HepG2 (cell line): ENCODE measurements around the gene MRFAP1. TPM values are rescaled to one million over a fixed set of nuclear protein-coding genes. Genes with fewer than 3 reads are reported as not detected.
A peak's percentile ranks its signal among the peaks of the same experiment; 100 is the strongest.

Experiments
- ATAC-seq: fragments of 200-7000 bp; cut with Tn5 transposase; 3 replicates; pipeline ENCODE4 v1.9.1; 2020; ENCODE audit warnings: mild to moderate bottlenecking, moderate library complexity
- BruUV-seq: library from RNA; stranded (reverse); fragments of 400-500 nt; replicated peaks from 2 replicates; lab custom pipeline; 2021; lab: Mats Ljungman, UMichigan
- CTCF ChIA-PET: fragments of 300-600 bp; formaldehyde crosslinking; extraction: SDS; loops from one replicate; lab custom pipeline; 2021; ENCODE audit warnings: low total read pairs, inconsistent platforms, low intra/inter-chr PET ratio; lab: Yijun Ruan, JAX
- POLR2A ChIA-PET: fragments of 350-600 bp; sonication (Branson Sonifier 250); formaldehyde crosslinking; loops from one replicate; lab custom pipeline; 2020; ENCODE audit warnings: antibody characterized with exemption, inconsistent platforms; lab: Yijun Ruan, JAX
- DNase-seq: peaks from one replicate; pipeline ENCODE4 v3.0.0-alpha.2; 2015; ENCODE audit warnings: low spot score
- FAIRE-seq: peaks from 3 replicates; lab custom pipeline; 2011; peaks lifted over from hg19 to GRCh38; lab: Jason Lieb, UNC
- H2AFZ ChIP-seq: one replicate; pipeline ENCODE4 v1.6.1; 2011; ENCODE audit warnings: low read length, inconsistent platforms
- H3K27ac ChIP-seq: fragments of 300-600 bp; 3 replicates; pipeline ENCODE4 v1.8.0; 2011; ENCODE audit warnings: mixed run types, mild to moderate bottlenecking, mixed read lengths, low read length, inconsistent platforms; ENCODE audit not compliant: insufficient read depth; ENCODE audit errors: extremely low read length
- H3K27me3 ChIP-seq, 2 experiments: fragments of 200-600 bp in 1 of 2; 2 replicates in 1 of 2; 3 replicates in 1 of 2; pipeline versions ENCODE4 v1.6.0 to v1.8.0; 2011; ENCODE audit warnings: low read length in 2 of 2, mild to moderate bottlenecking in 2 of 2, moderate library complexity in 2 of 2, inconsistent platforms in 1 of 2; ENCODE audit not compliant: insufficient read depth in 2 of 2, control insufficient read depth in 1 of 2
- H3K36me3 ChIP-seq, 2 experiments: fragments of 200-600 bp in 1 of 2; replicated peaks in 1 of 2; 2 replicates in 1 of 2; 3 replicates in 1 of 2; pipeline versions ENCODE4 v1.5.1 to v1.8.0; 2011; ENCODE audit warnings: low read length in 2 of 2, inconsistent platforms in 1 of 2; ENCODE audit not compliant: insufficient read depth in 2 of 2, control insufficient read depth in 1 of 2
- H3K4me1 ChIP-seq: 2 replicates; pipeline ENCODE4 v1.5.1; 2012; ENCODE audit warnings: low read length, inconsistent platforms; ENCODE audit not compliant: insufficient read depth
- H3K4me2 ChIP-seq: 2 replicates; pipeline ENCODE4 v1.6.0; 2011; ENCODE audit warnings: low read depth, low read length, inconsistent platforms
- H3K4me3 ChIP-seq, 3 experiments: fragments of 200-600 bp in 1 of 3; sonication (generic), shearing (Covaris generic) in 1 of 3; replicated peaks in 1 of 3; 2 replicates each; pipeline ENCODE4 v1.5.1; 2011 to 2016; ENCODE audit warnings: low read length in 3 of 3, inconsistent platforms in 2 of 3, low read depth in 2 of 3, mild to moderate bottlenecking in 2 of 3, control low read depth in 1 of 3, mixed read lengths in 1 of 3; ENCODE audit not compliant: insufficient read depth in 1 of 3
- H3K79me2 ChIP-seq: one replicate; pipeline ENCODE4 v1.6.1; 2011; ENCODE audit warnings: low read length, inconsistent platforms; ENCODE audit not compliant: insufficient read depth
- H3K9ac ChIP-seq: 2 replicates; pipeline ENCODE4 v1.6.0; 2011; ENCODE audit warnings: mild to moderate bottlenecking, low read depth, low read length, inconsistent platforms; ENCODE audit not compliant: insufficient read depth
- H3K9me3 ChIP-seq: 2 replicates; pipeline ENCODE4 v1.5.1; 2012; ENCODE audit warnings: mild to moderate bottlenecking, low read length
- H4K20me1 ChIP-seq: 2 replicates; pipeline ENCODE4 v1.6.0; 2011; ENCODE audit warnings: inconsistent platforms, mild to moderate bottlenecking, low read length, moderate library complexity; ENCODE audit not compliant: insufficient read depth
- CHD4 ChIP-seq: fragments of 200-600 bp; sonication (generic); IDR thresholded peaks from 2 replicates; pipeline ENCODE4 v1.7.0; 2017; ENCODE audit warnings: mild to moderate bottlenecking, low read length, borderline replicate concordance
- GATAD2A ChIP-seq: IDR thresholded peaks from 2 replicates; pipeline ENCODE4 v1.6.1; 2016
- IRF2 ChIP-seq: IDR thresholded peaks from 2 replicates; pipeline ENCODE4 v1.6.1; 2018; ENCODE audit warnings: missing genetic modification reagents, missing compliant biosample characterization
- KMT2A ChIP-seq: sonication (generic); formaldehyde crosslinking; IDR thresholded peaks from 2 replicates; pipeline ENCODE4 v1.4.0; 2020; ENCODE audit warnings: missing genetic modification reagents
- MAZ ChIP-seq, 2 experiments: sonication (generic) in 1 of 2; formaldehyde crosslinking in 1 of 2; IDR thresholded peaks; 2 replicates each; pipeline versions ENCODE4 v1.5.0 to v1.6.1; 2012 to 2020; ENCODE audit warnings: low read depth in 2 of 2, mild to moderate bottlenecking in 2 of 2, borderline replicate concordance in 1 of 2, improper control_type of control experiment in 1 of 2, low read length in 1 of 2, missing genetic modification reagents in 1 of 2, moderate library complexity in 1 of 2
- NFE2 ChIP-seq: sonication (generic); formaldehyde crosslinking; IDR thresholded peaks from 2 replicates; pipeline ENCODE4 v1.4.0; 2020; ENCODE audit warnings: missing genetic modification reagents
- NFE2L2 ChIP-seq: fragments of 150-350 bp; IDR thresholded peaks from 2 replicates; pipeline ENCODE4 v1.6.1; 2014; ENCODE audit warnings: low read length
- NFRKB ChIP-seq: fragments of 450-650 bp; IDR thresholded peaks from 2 replicates; pipeline ENCODE4 v1.6.1; 2017
- PAX8 ChIP-seq: sonication (generic); formaldehyde crosslinking; IDR thresholded peaks from 2 replicates; pipeline ENCODE4 v1.8.0; 2022; ENCODE audit warnings: mild to moderate bottlenecking, missing genetic modification reagents, borderline replicate concordance
- PTBP1 ChIP-seq: fragments of 200-400 bp; formaldehyde crosslinking; IDR thresholded peaks from 2 replicates; pipeline ENCODE4 v1.6.1; 2018; ENCODE audit warnings: low read length, low read depth; ENCODE audit not compliant: poor library complexity, severe bottlenecking
- RARG ChIP-seq: sonication (generic); formaldehyde crosslinking; IDR thresholded peaks from 2 replicates; pipeline ENCODE4 v1.4.0; 2020; ENCODE audit warnings: low read depth, mild to moderate bottlenecking, missing genetic modification reagents
- RBM22 ChIP-seq: fragments of 200-400 bp; formaldehyde crosslinking; optimal IDR thresholded peaks from 2 replicates; pipeline ENCODE3; 2017; ENCODE audit warnings: mild to moderate bottlenecking, low read length, moderate library complexity
- TARDBP ChIP-seq: sonication (generic); formaldehyde crosslinking; IDR thresholded peaks from 2 replicates; pipeline ENCODE4 v1.8.0; 2022; ENCODE audit warnings: mild to moderate bottlenecking, missing genetic modification reagents
- U2AF2 ChIP-seq: fragments of 200-400 bp; formaldehyde crosslinking; IDR thresholded peaks from 2 replicates; pipeline ENCODE4 v1.6.1; 2017; ENCODE audit warnings: low read depth, mild to moderate bottlenecking, low read length
- ZNF253 ChIP-seq: sonication (generic); formaldehyde crosslinking; IDR thresholded peaks from 2 replicates; pipeline ENCODE4 v1.8.0; 2022; ENCODE audit warnings: mild to moderate bottlenecking, missing genetic modification reagents, borderline replicate concordance
- ZNF263 ChIP-seq: sonication (generic); formaldehyde crosslinking; IDR thresholded peaks from 2 replicates; pipeline ENCODE4 v1.4.0; 2020; ENCODE audit warnings: missing genetic modification reagents
- WGBS: methylation state at CpG from one replicate; pipeline ENCODE4 v1.1.6; 2017; ENCODE audit warnings: low lambda C conversion rate; 5-methylcytosine and 5-hydroxymethylcytosine counted together
- in situ Hi-C: cut with HindIII; loops from 2 replicates; pipeline ENCODE4 v1.10.0; 2017; ENCODE audit warnings: low pct_unique_long_range_greater_than_20kb; ENCODE audit not compliant: extremely low pct_ligation_motif_present
- intact Hi-C: fragments of 100-400 bp; cut with micrococcal nuclease; formaldehyde crosslinking; loops from one replicate; pipeline ENCODE4 v1.10.0; 2022; ENCODE audit not compliant: unreplicated experiment
- polyA plus RNA-seq, 8 experiments: library from polyadenylated mRNA; depleted of rRNA in 3 of 8; stranded (reverse) in 7 of 8; unstranded in 1 of 8; fragments of >200 nt; fragmentation: Illumina TruSeq in 4 of 8; extraction: Trizol in 4 of 8; gene quantifications; 2 replicates each; pipeline versions ENCODE4 v1.2.1 to v1.2.3, GENCODE V29; 2011 to 2016; ENCODE audit warnings: low read depth in 4 of 8, missing spikeins in 1 of 8, mixed read lengths in 1 of 8; ENCODE audit not compliant: insufficient read depth in 1 of 8
- total RNA-seq, 5 experiments: library from RNA; depleted of rRNA; stranded (reverse); fragments of >200 nt; fragmentation: Illumina TruSeq; extraction: Trizol; gene quantifications; 2 replicates each; pipeline ENCODE4 v1.2.3, GENCODE V29; 2016; ENCODE audit warnings: low read depth in 1 of 5
- TF ChIP-seq, protein P1 (sequence below): sonication (generic); formaldehyde crosslinking; IDR thresholded peaks from 2 replicates; pipeline ENCODE4 v1.8.1; 2023; ENCODE audit warnings: mild to moderate bottlenecking, moderate library complexity, missing genetic modification reagents
- TF ChIP-seq, protein P2 (sequence below): sonication (generic); formaldehyde crosslinking; IDR thresholded peaks from 2 replicates; pipeline ENCODE4 v1.4.0; 2020; ENCODE audit warnings: missing genetic modification reagents
- TF ChIP-seq, protein P3 (sequence below): IDR thresholded peaks from 2 replicates; pipeline ENCODE4 v1.6.1; 2012; ENCODE audit warnings: low read length, improper control_type of control experiment

Gene MRFAP1
- total and polyA plus RNA-seq, 2 of the 13 experiments (the other 11 are each of a cell fraction or from before 2014, with no cell fraction given), result 112 to 158 TPM

DNA sequence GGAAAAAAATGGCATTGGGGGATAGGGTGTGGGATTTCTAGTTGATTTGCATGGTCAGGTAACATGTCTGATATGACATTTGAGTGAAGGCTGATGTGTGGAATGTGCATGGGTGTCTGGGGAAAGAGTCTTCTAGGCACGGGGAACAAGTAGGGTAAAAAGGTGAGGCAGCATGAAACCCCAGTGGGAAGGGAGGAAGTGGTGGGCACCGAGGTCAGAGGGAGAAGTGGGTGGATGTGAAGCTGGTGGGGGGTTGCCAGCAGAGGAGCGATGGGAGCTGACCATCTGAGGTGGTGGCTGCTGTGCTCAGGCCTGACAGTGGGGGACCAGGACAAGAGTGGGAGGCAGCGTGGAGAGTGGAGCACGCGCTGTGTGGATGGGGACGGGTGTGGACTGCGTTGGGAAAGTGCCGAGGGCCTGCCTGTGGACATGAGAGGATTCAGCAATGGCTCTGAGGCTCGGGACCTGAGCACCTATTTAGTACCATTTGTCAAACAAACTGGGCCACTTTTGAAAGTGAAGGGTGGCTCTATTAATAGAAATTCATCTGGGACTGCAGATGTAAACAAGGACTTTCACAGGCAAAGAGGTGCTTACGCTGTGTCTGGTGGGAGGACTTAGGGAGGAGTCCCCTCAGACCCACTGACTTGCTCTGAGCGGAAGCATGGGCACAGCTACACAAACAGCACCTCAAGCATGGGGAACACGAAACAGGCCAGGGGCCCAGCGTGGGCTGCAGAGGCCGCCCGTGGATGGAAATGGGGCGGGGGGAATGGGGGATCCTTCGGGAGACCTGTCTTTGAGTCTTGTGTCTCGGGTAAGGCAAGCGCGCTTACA, 36.5 kb downstream of the MRFAP1 start:
- no TSS peak for BruUV-seq
- CTCF ChIA-PET, result no interaction called here
- no peaks in the 10 kb centered on the region for H3K27me3 ChIP-seq
- peak overlapping the region in 1 of 3 experiments; percentile 36; a peak in 2 of 6 replicates for H3K4me3 ChIP-seq
- WGBS, result 91% methylated on average over 21 of the region's 21 CpGs
- intact Hi-C loops, result no loop called here
- H2AFZ ChIP-seq, result no peak overlapping the region
- peaks cover 0 to 13% of the 10 kb centered on the region in 2 experiments; a peak in 2 of 5 replicates for H3K36me3 ChIP-seq
- FAIRE-seq (no peak), DNase-seq (no peak), ATAC-seq (no peak)
- H3K9ac ChIP-seq, result peak overlapping the region; percentile 75; the same call in 1 of the 2 replicates
- in situ Hi-C loops, result no loop called here
- H4K20me1 ChIP-seq, result peaks cover 14% of the 10 kb centered on the region
- POLR2A ChIA-PET, result interaction anchor here (2.5 to 7.2 kb wide), 2 partner anchors 12 to 17 kb away, joined by 13 to 122 read pairs; partner anchors contain the start of gene S100P
- peaks cover 55% of the 10 kb centered on the region for H3K4me1 ChIP-seq
- peaks cover 33% of the 10 kb centered on the region for H3K79me2 ChIP-seq
- no peak overlapping the region for H3K27ac ChIP-seq
- H3K9me3 ChIP-seq, result no peaks in the 10 kb centered on the region
- peak overlapping the region; percentile 91 for H3K4me2 ChIP-seq
- TF ChIP-seq, protein P1, sequence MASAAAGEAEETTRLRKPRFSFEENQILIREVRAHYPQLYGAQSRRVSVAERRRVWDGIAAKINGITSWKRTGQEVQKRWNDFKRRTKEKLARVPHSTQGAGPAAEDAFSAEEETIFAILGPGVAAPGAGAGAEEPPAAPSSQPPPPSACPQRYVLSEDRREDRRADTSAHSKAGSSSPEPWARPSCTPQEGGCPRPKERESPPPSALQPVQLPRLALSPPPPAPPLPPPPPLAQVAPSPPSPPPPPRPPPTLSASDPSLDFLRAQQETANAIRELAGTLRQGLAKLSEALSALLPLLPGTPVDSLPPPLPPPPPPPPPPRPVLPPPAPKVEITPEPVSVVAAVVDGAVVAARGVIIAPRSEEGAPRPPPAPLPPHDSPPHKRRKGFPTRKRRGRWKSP (CRISPR knock-in tag), result no peak
- TF ChIP-seq CHD4 (no peak), IRF2 (CRISPR knock-in tag) (no peak), U2AF2 (no peak), GATAD2A (CRISPR knock-in tag) (no peak), TARDBP (CRISPR knock-in tag) (no peak), PTBP1 (no peak), MAZ (IDR thresholded peaks at IDR 0.05; ENCODE audit: borderline replicate concordance, low read depth, low read length) (no peak), MAZ (CRISPR knock-in tag; IDR thresholded peaks at IDR 0.05; ENCODE audit: low read depth) (no peak), RBM22 (peak; percentile 79), NFE2L2 (no peak), RARG (CRISPR knock-in tag) (no peak), PAX8 (CRISPR knock-in tag) (no peak), ZNF263 (CRISPR knock-in tag) (peak; percentile 95), NFE2 (no peak), NFRKB (no peak), ZNF253 (CRISPR knock-in tag) (no peak), KMT2A (CRISPR knock-in tag) (no peak)
- TF ChIP-seq, protein P2, sequence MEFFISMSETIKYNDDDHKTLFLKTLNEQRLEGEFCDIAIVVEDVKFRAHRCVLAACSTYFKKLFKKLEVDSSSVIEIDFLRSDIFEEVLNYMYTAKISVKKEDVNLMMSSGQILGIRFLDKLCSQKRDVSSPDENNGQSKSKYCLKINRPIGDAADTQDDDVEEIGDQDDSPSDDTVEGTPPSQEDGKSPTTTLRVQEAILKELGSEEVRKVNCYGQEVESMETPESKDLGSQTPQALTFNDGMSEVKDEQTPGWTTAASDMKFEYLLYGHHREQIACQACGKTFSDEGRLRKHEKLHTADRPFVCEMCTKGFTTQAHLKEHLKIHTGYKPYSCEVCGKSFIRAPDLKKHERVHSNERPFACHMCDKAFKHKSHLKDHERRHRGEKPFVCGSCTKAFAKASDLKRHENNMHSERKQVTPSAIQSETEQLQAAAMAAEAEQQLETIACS (CRISPR knock-in tag), result no peak
- TF ChIP-seq, protein P3, sequence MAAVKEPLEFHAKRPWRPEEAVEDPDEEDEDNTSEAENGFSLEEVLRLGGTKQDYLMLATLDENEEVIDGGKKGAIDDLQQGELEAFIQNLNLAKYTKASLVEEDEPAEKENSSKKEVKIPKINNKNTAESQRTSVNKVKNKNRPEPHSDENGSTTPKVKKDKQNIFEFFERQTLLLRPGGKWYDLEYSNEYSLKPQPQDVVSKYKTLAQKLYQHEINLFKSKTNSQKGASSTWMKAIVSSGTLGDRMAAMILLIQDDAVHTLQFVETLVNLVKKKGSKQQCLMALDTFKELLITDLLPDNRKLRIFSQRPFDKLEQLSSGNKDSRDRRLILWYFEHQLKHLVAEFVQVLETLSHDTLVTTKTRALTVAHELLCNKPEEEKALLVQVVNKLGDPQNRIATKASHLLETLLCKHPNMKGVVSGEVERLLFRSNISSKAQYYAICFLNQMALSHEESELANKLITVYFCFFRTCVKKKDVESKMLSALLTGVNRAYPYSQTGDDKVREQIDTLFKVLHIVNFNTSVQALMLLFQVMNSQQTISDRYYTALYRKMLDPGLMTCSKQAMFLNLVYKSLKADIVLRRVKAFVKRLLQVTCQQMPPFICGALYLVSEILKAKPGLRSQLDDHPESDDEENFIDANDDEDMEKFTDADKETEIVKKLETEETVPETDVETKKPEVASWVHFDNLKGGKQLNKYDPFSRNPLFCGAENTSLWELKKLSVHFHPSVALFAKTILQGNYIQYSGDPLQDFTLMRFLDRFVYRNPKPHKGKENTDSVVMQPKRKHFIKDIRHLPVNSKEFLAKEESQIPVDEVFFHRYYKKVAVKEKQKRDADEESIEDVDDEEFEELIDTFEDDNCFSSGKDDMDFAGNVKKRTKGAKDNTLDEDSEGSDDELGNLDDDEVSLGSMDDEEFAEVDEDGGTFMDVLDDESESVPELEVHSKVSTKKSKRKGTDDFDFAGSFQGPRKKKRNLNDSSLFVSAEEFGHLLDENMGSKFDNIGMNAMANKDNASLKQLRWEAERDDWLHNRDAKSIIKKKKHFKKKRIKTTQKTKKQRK, result no peak
